OCI-LY7 (cell line): Measurements from ENCODE around the gene CMSS1.

Source experiments
- EZH2phosphoT487 ChIP-seq: fragments of 200-600 bp; sonication (generic); IDR thresholded peaks from 2 replicates; pipeline ENCODE4 v1.6.1; 2018; ENCODE audit warnings: low read depth, borderline replicate concordance, mild to moderate bottlenecking, mixed run types, antibody characterized with exemption, low read length, moderate library complexity, mixed read lengths
- TF ChIP-seq, protein P1 (sequence below): fragments of 200-600 bp; sonication (generic); conservative IDR thresholded peaks from 2 replicates; pipeline ENCODE4 v1.5.1; 2014; ENCODE audit warnings: mild to moderate bottlenecking, antibody characterized with exemption, low read length, moderate library complexity, mixed read lengths

DNA sequence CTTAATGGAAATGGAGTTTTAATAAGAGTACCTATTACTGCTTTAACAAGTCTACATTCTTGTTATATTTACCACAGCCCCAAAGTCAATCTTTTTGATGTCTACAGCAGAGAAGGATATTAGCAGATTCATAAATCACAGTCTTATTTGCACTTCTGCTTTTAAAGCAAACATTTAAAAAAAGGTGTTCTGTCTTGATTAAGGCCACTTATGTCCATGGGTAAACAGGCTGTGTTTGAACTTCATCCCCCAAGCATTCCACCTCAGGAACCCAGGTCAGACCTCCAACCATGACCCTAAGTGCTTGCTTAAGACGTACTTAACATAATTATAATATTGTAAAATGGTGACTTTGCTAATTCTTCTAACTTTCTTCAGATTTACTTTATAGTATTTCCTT is 113.4 kb downstream of the CMSS1 start:
- TF ChIP-seq, protein P1, sequence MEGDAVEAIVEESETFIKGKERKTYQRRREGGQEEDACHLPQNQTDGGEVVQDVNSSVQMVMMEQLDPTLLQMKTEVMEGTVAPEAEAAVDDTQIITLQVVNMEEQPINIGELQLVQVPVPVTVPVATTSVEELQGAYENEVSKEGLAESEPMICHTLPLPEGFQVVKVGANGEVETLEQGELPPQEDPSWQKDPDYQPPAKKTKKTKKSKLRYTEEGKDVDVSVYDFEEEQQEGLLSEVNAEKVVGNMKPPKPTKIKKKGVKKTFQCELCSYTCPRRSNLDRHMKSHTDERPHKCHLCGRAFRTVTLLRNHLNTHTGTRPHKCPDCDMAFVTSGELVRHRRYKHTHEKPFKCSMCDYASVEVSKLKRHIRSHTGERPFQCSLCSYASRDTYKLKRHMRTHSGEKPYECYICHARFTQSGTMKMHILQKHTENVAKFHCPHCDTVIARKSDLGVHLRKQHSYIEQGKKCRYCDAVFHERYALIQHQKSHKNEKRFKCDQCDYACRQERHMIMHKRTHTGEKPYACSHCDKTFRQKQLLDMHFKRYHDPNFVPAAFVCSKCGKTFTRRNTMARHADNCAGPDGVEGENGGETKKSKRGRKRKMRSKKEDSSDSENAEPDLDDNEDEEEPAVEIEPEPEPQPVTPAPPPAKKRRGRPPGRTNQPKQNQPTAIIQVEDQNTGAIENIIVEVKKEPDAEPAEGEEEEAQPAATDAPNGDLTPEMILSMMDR = no peak
- TF ChIP-seq EZH2phosphoT487 = no peak
